A673 (cell line): Measurements from ENCODE around the gene NPC1L1.

Source experiments
- CTCF ChIP-seq: fragments of 300-800, 200-600 bp; sonication (generic); conservative IDR thresholded peaks from 2 replicates; pipeline ENCODE4 v1.5.1; 2017; ENCODE audit warnings: low read depth, mild to moderate bottlenecking, antibody characterized with exemption, low read length, moderate library complexity, mixed read lengths
- EZH2 ChIP-seq: fragments of 200-600 bp; sonication (generic); IDR thresholded peaks from 2 replicates; pipeline ENCODE4 v1.6.1; 2017; ENCODE audit warnings: borderline replicate concordance, low read depth, mild to moderate bottlenecking, mixed read lengths, antibody characterized with exemption, low read length; ENCODE audit not compliant: poor library complexity, severe bottlenecking

- TF ChIP-seq CTCF: no peak
- no peak for TF ChIP-seq EZH2
Measured at GRCh38 chr7:44574287-44574872, 33.2 kb upstream of the NPC1L1 start.
